Measurements from ENCODE around the gene ZNF532.

DNA sequence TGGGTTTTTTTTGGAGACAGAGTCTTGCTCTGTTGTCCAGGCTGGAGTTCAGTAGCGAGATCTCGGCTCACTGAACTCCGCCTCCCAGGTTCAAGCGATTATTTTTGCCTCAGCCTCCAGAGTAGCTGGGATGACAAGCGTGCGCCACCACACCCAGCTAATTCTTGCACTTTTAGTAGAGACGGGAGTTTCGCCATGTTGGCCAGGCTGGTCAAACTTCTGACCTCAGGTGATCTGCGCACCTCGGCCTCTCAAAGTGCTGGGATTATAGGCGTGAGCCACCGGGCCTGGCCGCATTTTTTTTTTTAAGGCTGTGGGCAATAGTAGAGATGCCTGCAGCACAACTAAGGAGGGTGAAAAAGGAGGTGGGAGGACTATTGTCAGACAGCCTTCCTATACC is 41.7 kb upstream of the ZNF532 start:
- TF ChIP-seq, protein P1, sequence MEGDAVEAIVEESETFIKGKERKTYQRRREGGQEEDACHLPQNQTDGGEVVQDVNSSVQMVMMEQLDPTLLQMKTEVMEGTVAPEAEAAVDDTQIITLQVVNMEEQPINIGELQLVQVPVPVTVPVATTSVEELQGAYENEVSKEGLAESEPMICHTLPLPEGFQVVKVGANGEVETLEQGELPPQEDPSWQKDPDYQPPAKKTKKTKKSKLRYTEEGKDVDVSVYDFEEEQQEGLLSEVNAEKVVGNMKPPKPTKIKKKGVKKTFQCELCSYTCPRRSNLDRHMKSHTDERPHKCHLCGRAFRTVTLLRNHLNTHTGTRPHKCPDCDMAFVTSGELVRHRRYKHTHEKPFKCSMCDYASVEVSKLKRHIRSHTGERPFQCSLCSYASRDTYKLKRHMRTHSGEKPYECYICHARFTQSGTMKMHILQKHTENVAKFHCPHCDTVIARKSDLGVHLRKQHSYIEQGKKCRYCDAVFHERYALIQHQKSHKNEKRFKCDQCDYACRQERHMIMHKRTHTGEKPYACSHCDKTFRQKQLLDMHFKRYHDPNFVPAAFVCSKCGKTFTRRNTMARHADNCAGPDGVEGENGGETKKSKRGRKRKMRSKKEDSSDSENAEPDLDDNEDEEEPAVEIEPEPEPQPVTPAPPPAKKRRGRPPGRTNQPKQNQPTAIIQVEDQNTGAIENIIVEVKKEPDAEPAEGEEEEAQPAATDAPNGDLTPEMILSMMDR (IDR thresholded peaks at IDR 0.05 in 2 of 3, conservative IDR thresholded peaks at IDR 0.05 in 1 of 3; ENCODE audit: insufficient read depth in 2 of 3, low read depth in 1 of 3, low read length in 3 of 3): no peak
- no peak for TF ChIP-seq HNRNPK (IDR thresholded peaks at IDR 0.05; ENCODE audit: low read depth, low read length, poor library complexity, severe bottlenecking)
